Astrocyte of the spinal cord (primary cell): ENCODE results near the gene TAL1.

Experiments used
- DNase-seq: peaks from one replicate; pipeline ENCODE4 v3.0.0; 2011; ENCODE audit warnings: low read depth, low spot score
- H3K4me3 ChIP-seq: 2 replicates; pipeline ENCODE4 v1.5.1; 2011; ENCODE audit warnings: low read depth, mild to moderate bottlenecking, low read length, moderate library complexity
- in situ Hi-C: cut with HindIII; loops from 2 replicates; pipeline ENCODE4 v1.10.0; 2017; ENCODE audit warnings: low sequenced_read_pairs
- TF ChIP-seq, protein P1 (sequence below): IDR thresholded peaks from 2 replicates; pipeline ENCODE4 v1.5.1; 2012; ENCODE audit warnings: low read depth, mild to moderate bottlenecking, low read length, inconsistent platforms

The TAL1 gene

DNA sequence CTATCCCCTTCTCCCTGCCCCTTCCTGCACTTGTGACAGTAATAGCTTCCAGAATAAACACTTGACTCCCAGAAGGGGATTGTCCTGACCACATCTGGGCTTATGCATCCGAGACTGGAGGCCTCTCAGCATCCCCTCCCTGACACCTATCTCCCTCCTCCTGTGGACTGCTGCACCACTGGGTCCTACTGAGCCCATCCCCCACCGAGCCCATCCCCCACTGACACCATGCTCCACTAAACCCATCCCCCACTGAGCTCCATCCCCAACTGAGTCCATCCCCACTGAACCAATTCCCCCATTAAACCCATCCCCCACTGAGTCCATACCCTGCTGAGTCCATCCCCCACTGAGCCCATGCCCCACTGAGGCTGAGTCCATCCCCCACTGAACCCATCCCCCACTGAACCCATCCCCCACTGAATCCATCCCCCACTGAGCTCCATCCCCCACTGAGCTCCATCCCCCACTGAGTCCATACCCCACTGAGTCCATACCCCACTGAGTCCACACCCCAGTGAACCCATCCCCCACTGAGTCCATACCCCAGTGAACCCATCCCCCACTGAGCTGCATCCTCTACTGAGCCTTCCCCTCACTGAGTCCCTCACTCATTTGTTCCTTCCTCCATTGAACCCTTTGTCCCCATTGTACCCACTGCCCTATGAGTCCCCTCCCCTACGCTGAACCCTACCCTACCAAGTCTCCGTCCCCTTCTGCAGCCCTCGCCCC lies 47.8 kb downstream of the TAL1 start:
- no peak for DNase-seq
- in situ Hi-C loops, result no loop called here
- H3K4me3 ChIP-seq, result no peak overlapping the region
- TF ChIP-seq, protein P1, sequence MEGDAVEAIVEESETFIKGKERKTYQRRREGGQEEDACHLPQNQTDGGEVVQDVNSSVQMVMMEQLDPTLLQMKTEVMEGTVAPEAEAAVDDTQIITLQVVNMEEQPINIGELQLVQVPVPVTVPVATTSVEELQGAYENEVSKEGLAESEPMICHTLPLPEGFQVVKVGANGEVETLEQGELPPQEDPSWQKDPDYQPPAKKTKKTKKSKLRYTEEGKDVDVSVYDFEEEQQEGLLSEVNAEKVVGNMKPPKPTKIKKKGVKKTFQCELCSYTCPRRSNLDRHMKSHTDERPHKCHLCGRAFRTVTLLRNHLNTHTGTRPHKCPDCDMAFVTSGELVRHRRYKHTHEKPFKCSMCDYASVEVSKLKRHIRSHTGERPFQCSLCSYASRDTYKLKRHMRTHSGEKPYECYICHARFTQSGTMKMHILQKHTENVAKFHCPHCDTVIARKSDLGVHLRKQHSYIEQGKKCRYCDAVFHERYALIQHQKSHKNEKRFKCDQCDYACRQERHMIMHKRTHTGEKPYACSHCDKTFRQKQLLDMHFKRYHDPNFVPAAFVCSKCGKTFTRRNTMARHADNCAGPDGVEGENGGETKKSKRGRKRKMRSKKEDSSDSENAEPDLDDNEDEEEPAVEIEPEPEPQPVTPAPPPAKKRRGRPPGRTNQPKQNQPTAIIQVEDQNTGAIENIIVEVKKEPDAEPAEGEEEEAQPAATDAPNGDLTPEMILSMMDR, result no peak

DNA sequence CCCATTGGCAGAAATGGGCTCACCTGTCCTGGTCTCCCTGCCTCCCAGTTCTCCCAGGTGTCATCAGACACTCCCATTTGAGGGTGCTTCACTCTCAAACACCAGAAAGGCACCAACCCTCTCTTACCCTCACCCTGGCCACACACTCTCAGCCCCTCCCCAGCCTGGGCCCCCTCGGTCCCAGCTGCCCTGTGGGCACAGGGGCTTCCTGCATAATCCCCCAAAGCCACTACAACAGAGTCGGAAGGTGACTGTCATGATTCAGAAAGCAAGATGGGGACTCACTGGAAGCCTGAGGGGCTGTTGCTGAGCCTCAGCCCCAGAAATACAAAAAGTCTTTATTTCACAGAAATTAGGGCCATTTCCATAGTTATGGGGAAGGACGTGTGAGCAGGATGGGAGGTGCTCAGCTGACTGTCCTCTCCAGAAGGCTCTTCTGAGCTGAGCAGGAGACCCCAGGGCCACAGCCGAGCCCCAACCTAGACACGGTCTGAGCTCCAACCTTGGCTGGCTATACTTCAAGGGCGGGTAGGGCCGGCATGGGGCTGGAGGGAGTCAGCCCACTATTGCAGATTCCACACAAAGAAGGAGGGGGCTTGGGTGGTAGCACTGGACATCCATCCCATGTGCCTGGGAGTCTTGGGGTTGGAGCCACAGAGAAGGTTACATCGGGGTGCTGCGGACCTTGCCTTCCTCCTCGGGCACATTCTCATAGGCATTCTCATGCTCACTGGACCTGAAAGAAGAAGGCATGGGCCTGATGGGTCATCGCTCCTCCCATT lies 48.5 kb downstream of the TAL1 start:
- H3K4me3 ChIP-seq, result no peak overlapping the region
- TF ChIP-seq, protein P1, result no peak

DNA sequence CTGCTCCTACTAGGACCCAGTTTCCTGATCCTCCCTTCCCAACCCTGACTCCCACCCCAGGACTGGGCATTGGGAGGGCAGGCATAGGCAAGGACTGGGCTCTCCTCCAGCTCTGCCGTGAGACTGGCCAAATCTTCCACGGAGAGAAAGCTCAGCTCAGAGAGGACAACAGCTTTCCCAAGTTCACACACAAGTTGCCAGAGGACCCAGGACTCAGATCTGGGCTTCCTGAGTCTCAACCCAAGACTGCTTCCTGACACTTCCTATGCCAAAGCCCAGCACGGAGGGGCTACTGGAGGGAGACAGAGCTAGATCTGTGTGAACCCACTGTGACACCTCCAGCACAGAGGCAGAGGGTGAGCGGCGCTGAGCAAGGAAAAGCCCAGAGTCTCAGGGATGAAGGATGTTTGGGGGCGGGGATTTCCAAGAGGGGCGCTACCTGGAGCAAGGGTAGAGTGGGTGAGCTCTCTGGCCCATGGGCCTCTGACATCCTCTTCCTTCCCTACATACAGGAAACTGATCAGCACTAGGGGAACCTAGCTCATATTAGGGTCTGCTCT lies 49.3 kb downstream of the TAL1 start:
- in situ Hi-C loops, result no loop called here
- no peak for DNase-seq
- TF ChIP-seq, protein P1, result no peak
- H3K4me3 ChIP-seq, result no peak overlapping the region

More for the DNA sequence above, 48.5 kb downstream of the TAL1 start:
- in situ Hi-C loops, result no loop called here
- DNase-seq, result no peak

DNA sequence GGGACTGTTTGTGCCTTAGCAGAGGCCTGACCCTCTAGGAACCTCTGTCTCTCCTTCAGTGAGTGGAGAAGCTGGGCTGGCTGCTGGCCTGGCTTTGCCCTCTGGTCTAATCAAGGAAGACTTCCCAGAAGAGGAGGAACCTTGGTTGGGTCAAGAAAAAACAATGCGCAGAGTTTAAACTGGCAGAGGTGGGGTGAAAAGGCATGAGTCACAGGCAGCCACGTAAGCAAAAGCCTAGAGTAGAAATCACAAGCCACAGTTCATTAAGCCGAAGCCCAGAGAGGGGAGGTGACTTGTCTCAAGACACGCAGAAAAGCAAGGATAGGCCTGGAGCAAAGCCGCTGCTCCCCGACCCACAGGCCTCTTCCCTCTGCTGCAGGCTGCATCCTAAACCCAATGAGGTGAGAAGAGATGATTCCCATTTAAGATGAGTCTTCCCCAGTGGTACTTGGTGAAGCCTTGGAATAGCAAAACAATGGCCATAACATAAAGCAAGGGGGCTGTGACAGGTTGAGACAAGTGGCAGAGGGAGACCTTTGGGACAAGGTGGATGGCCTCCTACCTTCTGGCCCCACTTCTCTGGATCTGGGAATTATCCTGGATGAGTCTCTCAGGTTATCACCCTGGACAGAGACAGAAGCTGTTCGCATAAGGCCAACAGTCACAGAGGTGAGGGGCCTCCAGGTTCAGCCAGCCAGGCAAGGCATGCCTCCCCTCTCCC lies 49.9 kb downstream of the TAL1 start:
- TF ChIP-seq, protein P1, result no peak
- H3K4me3 ChIP-seq, result no peak overlapping the region
- in situ Hi-C loops, result no loop called here
- no peak for DNase-seq

DNA sequence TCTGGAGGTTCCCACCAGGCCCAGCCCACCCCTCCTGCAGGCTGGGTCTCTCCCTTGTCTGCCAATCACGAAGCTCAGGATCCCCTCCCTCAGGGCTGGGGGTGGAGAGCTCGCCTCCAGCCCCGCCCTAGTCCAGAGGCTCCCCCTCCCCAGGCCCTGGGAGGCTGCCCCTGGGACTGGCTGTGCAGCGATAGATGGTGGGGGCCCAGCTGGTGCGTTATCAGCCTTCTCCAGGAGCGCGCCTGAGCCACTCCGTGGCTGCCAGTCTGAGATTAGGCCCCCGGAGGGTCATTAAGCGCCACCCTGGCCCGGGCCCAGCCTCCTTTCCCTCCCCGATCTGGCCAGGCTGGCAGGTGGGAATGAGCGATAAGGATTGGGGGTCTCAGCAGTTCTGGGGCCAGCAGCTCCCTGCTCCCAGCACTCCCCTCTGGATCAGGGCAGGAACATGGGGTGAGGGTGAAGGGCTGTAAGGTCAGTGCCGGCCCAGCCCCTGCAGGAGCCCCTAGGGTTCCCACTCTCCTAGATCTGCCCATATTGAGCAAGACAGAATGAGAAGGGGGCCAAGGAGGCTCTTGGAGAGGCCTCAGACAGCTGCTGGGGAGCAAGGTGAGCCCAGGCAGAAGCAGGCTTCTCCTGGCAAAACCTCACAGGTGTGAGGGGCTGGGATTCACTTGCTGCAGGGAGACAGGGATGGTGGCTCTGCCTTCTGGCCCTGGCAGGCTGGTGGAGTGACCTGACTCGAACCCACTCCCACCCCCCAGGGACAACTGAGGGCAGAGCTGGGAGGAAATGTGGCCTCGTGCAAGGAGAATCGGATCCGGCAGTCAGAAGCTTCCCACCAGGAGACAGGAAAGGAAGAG lies 50.7 kb downstream of the TAL1 start:
- H3K4me3 ChIP-seq, result no peak overlapping the region
- no peak for DNase-seq
- TF ChIP-seq, protein P1, result no peak
- in situ Hi-C loops, result no loop called here
